Measurements from ENCODE around the gene ADAMTS17. TPM values are rescaled to one million over a fixed set of nuclear protein-coding genes. Genes with fewer than 3 reads are reported as not detected.

ADAMTS17 gene
- total RNA-seq, 1 donor from 2014 or later = not detected

- DNase-seq (ENCODE audit: extremely low read depth, low read depth, low spot score) = no peak
Measured at GRCh38 chr15:100057281-100057680, 284.5 kb downstream of the ADAMTS17 start.

GRCh38 chr15:100056411-100057072 is 285.2 kb downstream of the ADAMTS17 start:
- no peak for DNase-seq (ENCODE audit: extremely low read depth, low read depth, low spot score)

- DNase-seq (ENCODE audit: extremely low read depth, low read depth, low spot score) = no peak
Measured at GRCh38 chr15:100055821-100056220, 286.0 kb downstream of the ADAMTS17 start.

GRCh38 chr15:100054539-100054938 is 287.2 kb downstream of the ADAMTS17 start:
- DNase-seq (ENCODE audit: extremely low read depth, low read depth, low spot score) = no peak

- DNase-seq (ENCODE audit: extremely low read depth, low read depth, low spot score) = no peak
Measured at GRCh38 chr15:100053474-100054121, 288.2 kb downstream of the ADAMTS17 start.

GRCh38 chr15:100052716-100053473 is 288.9 kb downstream of the ADAMTS17 start:
- DNase-seq (ENCODE audit: extremely low read depth, low read depth, low spot score) = no peak

- no peak for DNase-seq (ENCODE audit: extremely low read depth, low read depth, low spot score)
Measured at GRCh38 chr15:100050877-100051786, 290.6 kb downstream of the ADAMTS17 start.

- DNase-seq (ENCODE audit: extremely low read depth, low read depth, low spot score) = no peak
Measured at GRCh38 chr15:100049936-100050876, 291.6 kb downstream of the ADAMTS17 start.

- DNase-seq (ENCODE audit: extremely low read depth, low read depth, low spot score) = no peak
Measured at GRCh38 chr15:100049483-100049882, 292.3 kb downstream of the ADAMTS17 start.

- DNase-seq (ENCODE audit: extremely low read depth, low read depth, low spot score) = no peak
Measured at GRCh38 chr15:100048736-100049135, 293.0 kb downstream of the ADAMTS17 start.

- DNase-seq (ENCODE audit: extremely low read depth, low read depth, low spot score) = no peak
Measured at GRCh38 chr15:100043692-100044091, 298.1 kb downstream of the ADAMTS17 start.

- DNase-seq (ENCODE audit: extremely low read depth, low read depth, low spot score) = peak; percentile 16
Measured at GRCh38 chr15:100043068-100043641, 298.6 kb downstream of the ADAMTS17 start.

GRCh38 chr15:100042558-100042957 is 299.2 kb downstream of the ADAMTS17 start:
- DNase-seq (ENCODE audit: extremely low read depth, low read depth, low spot score) = no peak

- no peak for DNase-seq (ENCODE audit: extremely low read depth, low read depth, low spot score)
Measured at GRCh38 chr15:100041127-100041828, 300.5 kb downstream of the ADAMTS17 start.

- DNase-seq (ENCODE audit: extremely low read depth, low read depth, low spot score) = no peak
Measured at GRCh38 chr15:100039994-100040393, 301.8 kb downstream of the ADAMTS17 start.

- no peak for DNase-seq (ENCODE audit: extremely low read depth, low read depth, low spot score)
Measured at GRCh38 chr15:100038736-100039135, 303.0 kb downstream of the ADAMTS17 start.

GRCh38 chr15:100037901-100038300 is 303.9 kb downstream of the ADAMTS17 start:
- DNase-seq (ENCODE audit: extremely low read depth, low read depth, low spot score) = no peak

GRCh38 chr15:100036015-100036414 is 305.8 kb downstream of the ADAMTS17 start:
- DNase-seq (ENCODE audit: extremely low read depth, low read depth, low spot score) = no peak

- DNase-seq (ENCODE audit: extremely low read depth, low read depth, low spot score) = no peak
Measured at GRCh38 chr15:100034191-100034590, 307.6 kb downstream of the ADAMTS17 start.
